ENCODE measurements around the gene CRTC1.

The CRTC1 gene

DNA sequence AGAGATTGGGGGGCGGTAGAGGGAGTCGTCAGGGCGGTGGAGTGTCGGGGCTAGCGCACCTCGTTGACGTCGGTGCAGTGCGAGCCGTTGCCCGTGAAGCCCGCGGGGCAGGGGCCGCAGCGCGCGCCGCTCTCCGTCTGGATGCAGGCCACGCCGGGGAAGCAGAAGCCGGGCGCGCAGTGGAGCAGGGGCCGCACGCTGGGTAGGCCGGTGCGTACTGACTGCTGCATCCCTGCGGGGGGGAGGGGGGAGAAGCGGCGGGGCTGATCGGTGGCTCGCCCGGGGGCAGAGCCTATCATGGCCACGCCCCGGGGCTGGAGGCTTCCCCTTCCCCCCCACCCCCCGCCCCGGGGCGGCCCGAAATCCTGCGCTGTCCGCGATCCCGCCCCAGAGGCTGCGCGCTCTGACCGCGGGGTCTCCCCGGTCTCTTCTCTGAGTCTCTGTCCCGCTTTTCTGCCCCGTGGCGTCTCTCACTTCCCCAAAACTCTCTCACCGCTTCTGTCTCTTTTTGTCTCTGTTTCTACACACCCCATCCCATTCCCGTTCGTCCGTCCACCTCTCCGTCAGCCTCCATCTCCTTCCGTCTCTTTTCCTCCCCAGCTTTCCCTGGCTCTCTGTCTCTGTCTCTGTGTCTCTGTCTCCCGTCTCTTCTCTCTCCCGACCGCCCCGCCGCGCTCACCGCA, 106.5 kb downstream of the CRTC1 start:
- TF ChIP-seq, protein P1, sequence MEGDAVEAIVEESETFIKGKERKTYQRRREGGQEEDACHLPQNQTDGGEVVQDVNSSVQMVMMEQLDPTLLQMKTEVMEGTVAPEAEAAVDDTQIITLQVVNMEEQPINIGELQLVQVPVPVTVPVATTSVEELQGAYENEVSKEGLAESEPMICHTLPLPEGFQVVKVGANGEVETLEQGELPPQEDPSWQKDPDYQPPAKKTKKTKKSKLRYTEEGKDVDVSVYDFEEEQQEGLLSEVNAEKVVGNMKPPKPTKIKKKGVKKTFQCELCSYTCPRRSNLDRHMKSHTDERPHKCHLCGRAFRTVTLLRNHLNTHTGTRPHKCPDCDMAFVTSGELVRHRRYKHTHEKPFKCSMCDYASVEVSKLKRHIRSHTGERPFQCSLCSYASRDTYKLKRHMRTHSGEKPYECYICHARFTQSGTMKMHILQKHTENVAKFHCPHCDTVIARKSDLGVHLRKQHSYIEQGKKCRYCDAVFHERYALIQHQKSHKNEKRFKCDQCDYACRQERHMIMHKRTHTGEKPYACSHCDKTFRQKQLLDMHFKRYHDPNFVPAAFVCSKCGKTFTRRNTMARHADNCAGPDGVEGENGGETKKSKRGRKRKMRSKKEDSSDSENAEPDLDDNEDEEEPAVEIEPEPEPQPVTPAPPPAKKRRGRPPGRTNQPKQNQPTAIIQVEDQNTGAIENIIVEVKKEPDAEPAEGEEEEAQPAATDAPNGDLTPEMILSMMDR (IDR thresholded peaks at IDR 0.05; ENCODE audit: low read depth, low read length): no peak
- DNase-seq (ENCODE audit: low read depth, low spot score): no peak
- H3K4me3 ChIP-seq (ENCODE audit: low read depth, low read length): no peak overlapping the region
- in situ Hi-C loops (cut with HindIII; ENCODE audit: low sequenced_read_pairs): no loop called here

DNA sequence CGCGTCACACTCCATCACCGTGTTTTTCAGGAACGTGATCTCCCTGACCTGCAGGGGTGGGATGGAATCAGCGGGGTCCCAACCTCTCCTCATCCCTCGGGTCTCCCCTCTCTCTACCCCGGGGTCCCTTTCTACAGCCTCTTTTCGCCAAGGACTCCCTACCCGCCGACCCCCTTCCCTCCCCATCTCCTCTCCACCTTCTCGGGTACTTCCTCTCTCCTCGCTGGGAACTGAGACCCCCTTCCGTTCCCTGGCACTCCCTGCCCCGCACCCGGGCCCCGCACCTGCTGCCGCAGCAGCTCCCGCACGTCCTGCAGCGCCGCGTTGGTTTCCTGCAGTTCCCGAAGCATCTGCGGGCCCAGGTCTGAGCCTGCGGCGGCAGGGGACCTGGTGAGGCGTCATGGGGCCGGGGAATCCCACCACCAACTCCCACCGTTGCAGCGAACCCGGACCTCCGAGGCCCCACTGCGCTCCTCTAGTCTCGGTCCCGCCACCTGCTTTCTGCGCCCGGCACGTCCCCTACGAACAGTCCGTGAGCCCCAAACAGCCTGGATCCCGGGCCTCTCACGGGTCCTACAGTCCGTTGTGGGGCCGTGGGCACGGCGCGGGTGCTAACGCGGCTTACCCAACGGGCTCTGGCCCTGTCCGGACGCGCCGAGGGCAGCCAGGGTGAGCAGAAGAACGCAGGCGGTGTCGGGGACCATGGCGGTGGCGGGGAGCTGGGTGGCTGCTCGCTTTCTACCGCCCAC, 107.3 kb downstream of the CRTC1 start, which contains the start of gene COMP:
Gene COMP (minus strand): TSS at position 740 of the 749 bp plus-strand sequence. CDS start 36 bp downstream, at position 704.
- H3K4me3 ChIP-seq (ENCODE audit: low read depth, low read length): no peak within 1 kb of the TSS

DNA sequence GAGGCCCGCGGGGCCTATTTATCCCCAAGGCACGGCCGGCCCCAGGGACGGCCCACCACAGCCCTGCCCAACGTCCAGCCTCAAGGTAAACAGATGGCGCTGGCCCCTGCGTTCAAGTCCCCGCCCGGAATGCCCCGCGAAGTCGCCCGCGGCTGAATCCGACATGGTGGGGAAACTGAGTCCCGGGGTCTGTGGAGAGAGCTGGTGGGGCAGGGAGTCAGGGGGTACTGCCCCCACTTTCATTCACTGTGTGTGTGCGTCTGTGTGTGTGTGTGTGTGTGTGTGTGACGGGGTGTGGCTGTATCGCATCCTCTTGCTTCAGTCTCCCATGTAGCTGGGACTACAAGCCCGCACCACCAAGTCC, 107.8 kb downstream of the CRTC1 start:
- no peak overlapping the region for H3K4me3 ChIP-seq (ENCODE audit: low read depth, low read length)
- TF ChIP-seq, protein P1 (IDR thresholded peaks at IDR 0.05; ENCODE audit: low read depth, low read length): no peak
- DNase-seq (ENCODE audit: low read depth, low spot score): no peak
- in situ Hi-C loops (cut with HindIII; ENCODE audit: low sequenced_read_pairs): no loop called here

More for the DNA sequence above, 107.3 kb downstream of the CRTC1 start, which contains the start of gene COMP:
- no peak for DNase-seq (ENCODE audit: low read depth, low spot score)
- TF ChIP-seq, protein P1 (IDR thresholded peaks at IDR 0.05; ENCODE audit: low read depth, low read length): no peak
- in situ Hi-C loops (cut with HindIII; ENCODE audit: low sequenced_read_pairs): no loop called here

DNA sequence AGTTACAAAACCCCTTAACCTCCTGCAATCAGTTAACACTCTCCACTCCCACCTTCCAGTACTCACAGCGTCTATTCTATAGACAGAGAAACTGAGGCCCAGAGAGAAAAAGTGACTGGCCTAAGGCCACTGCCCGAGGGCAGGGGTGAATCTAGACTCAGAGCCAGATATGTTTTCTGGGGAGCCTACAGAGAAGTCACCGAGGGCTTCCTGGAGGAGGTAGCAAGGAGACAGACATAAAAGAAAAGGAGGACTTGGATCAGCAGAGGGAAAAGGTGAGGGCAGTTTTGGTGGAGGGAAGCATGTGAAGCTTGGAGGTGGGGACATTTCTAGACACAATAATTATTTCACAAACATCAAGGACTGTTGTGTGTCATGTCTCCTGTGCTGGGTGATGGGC, 109.2 kb downstream of the CRTC1 start:
- in situ Hi-C loops (cut with HindIII; ENCODE audit: low sequenced_read_pairs): no loop called here
- TF ChIP-seq, protein P1 (IDR thresholded peaks at IDR 0.05; ENCODE audit: low read depth, low read length): no peak
- no peak overlapping the region for H3K4me3 ChIP-seq (ENCODE audit: low read depth, low read length)
- no peak for DNase-seq (ENCODE audit: low read depth, low spot score)

DNA sequence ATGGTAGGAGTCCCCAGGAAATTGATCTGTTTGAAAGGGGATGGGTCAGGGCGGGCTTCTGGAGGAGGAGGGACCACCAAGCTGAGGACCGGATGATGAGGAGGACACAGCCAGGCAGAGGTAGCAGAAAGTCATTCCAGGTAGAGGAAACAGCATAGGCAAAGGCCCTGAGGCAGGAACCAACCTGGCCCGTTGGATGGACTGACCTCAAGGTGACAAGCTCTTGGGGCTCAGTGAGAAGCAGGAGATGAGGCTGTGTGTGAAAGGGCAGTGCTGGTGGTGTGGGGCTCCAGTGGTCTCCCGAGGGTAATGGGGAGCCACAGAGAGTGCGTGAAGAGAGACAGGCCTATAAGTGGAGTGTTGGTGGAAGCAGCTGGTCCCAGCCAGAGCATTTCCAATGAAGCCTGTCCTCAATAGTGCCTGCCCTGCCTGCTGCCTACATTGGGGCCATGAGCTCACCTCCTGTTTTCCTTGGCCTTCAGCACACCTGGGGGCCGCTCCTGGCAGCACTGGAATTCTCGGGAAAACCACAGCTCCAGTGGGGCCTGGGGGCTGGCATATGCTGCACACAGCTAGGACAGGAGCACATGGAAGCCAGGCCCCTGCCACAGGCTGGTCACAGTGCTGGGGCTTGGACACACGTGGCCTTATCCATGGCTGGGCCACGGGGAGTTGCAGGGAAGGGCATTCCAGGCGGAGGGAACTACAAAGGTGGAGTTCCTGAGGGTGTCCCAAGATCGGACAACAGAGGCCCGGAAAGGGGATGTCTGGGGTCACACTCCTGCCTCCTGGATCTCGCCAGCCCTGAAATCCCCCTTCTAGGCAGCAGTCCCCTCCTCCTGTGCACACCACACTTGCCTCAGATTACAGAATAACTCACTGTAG, 109.9 kb downstream of the CRTC1 start:
- no peak for DNase-seq (ENCODE audit: low read depth, low spot score)
- no peak overlapping the region for H3K4me3 ChIP-seq (ENCODE audit: low read depth, low read length)
- in situ Hi-C loops (cut with HindIII; ENCODE audit: low sequenced_read_pairs): no loop called here
- TF ChIP-seq, protein P1 (IDR thresholded peaks at IDR 0.05; ENCODE audit: low read depth, low read length): no peak

DNA sequence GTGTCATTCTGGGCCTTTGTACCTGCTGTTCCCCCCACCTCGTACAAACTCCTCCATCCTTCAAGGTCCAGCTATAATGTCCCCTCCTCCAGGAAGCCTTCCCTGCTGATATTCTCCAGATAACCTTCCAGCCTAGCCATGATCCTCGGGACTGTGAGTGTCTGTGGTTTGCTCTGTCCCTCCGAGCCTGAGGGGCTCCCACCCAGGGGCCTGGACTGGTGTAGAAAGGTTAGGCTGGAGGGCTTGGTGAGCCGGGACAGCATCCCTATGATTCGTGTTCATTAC, 110.5 kb downstream of the CRTC1 start:
- TF ChIP-seq, protein P1 (IDR thresholded peaks at IDR 0.05; ENCODE audit: low read depth, low read length): no peak
- in situ Hi-C loops (cut with HindIII; ENCODE audit: low sequenced_read_pairs): no loop called here
- DNase-seq (ENCODE audit: low read depth, low spot score): no peak
- no peak overlapping the region for H3K4me3 ChIP-seq (ENCODE audit: low read depth, low read length)

Measured in astrocyte of the spinal cord (primary cell).